ENCODE data around the gene NTRK2.

DNA sequence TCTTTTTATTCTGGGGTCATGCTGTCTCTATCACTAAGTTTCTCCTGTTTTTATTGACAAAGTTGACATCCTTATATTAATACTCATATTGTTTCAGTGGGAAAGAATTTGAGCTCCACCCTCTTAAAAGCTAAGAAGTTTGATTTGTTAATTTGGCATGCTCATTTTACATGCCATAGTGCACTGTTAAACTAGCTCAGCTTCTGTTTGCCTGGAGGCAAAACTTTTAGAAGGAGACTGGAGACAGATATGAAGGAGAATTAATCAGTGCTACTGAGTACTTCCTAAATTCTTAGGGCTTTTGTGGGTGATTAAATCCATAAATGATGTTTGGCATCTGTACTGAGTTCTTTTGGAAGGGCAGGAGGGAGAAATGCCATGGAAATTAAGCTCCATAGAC lies 138.9 kb downstream of the NTRK2 start:
- TF ChIP-seq, protein P1, sequence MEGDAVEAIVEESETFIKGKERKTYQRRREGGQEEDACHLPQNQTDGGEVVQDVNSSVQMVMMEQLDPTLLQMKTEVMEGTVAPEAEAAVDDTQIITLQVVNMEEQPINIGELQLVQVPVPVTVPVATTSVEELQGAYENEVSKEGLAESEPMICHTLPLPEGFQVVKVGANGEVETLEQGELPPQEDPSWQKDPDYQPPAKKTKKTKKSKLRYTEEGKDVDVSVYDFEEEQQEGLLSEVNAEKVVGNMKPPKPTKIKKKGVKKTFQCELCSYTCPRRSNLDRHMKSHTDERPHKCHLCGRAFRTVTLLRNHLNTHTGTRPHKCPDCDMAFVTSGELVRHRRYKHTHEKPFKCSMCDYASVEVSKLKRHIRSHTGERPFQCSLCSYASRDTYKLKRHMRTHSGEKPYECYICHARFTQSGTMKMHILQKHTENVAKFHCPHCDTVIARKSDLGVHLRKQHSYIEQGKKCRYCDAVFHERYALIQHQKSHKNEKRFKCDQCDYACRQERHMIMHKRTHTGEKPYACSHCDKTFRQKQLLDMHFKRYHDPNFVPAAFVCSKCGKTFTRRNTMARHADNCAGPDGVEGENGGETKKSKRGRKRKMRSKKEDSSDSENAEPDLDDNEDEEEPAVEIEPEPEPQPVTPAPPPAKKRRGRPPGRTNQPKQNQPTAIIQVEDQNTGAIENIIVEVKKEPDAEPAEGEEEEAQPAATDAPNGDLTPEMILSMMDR (IDR thresholded peaks at IDR 0.05) = no peak
- no peak for TF ChIP-seq POLR2AphosphoS5 (IDR thresholded peaks at IDR 0.05)

All from suprapubic skin (tissue), 3 donors.